H1 (cell line): ENCODE measurements around the gene TATDN2. TPM values are rescaled to one million over a fixed set of nuclear protein-coding genes. Genes with fewer than 3 reads are reported as not detected.
A peak's percentile ranks its signal among the peaks of the same experiment; 100 is the strongest.

Experiments used
- CTCF ChIA-PET: fragments of 300-600 bp; sonication (Branson Sonifier 250); formaldehyde crosslinking; loops from one replicate; lab custom pipeline; 2021; ENCODE audit not compliant: partially characterized antibody; lab: Charles Lee
- POLR2A ChIA-PET: fragments of 300-600 bp; sonication (Branson Sonifier 250); formaldehyde crosslinking; loops from one replicate; lab custom pipeline; 2021; ENCODE audit warnings: inconsistent platforms; ENCODE audit not compliant: partially characterized antibody; lab: Charles Lee
- DNase-seq, 2 experiments: peaks; one replicate each; pipeline versions ENCODE4 v3.0.0 to v3.0.0-alpha.2; 2010 to 2022; ENCODE audit warnings: low spot score in 2 of 2, low read depth in 1 of 2, mixed read lengths in 1 of 2
- FAIRE-seq: peaks from 2 replicates; lab custom pipeline; 2011; peaks lifted over from hg19 to GRCh38; lab: Jason Lieb, UNC
- H2AFZ ChIP-seq: 2 replicates; pipeline ENCODE4 v1.8.1; 2012; ENCODE audit warnings: low read length, inconsistent platforms
- H2AK5ac ChIP-seq: 2 replicates; pipeline ENCODE4 v1.6.1; 2013; ENCODE audit warnings: low read depth, low read length
- H2BK120ac ChIP-seq: replicated peaks from 2 replicates; pipeline ENCODE3; 2013; ENCODE audit warnings: low read depth, low read length, inconsistent platforms
- H2BK12ac ChIP-seq: 2 replicates; pipeline ENCODE4 v1.6.1; 2013; ENCODE audit warnings: low read depth, low read length
- H2BK15ac ChIP-seq: 2 replicates; pipeline ENCODE4 v1.6.1; 2013; ENCODE audit warnings: low read length
- H2BK20ac ChIP-seq: 2 replicates; pipeline ENCODE4 v1.6.1; 2013; ENCODE audit warnings: low read length
- H2BK5ac ChIP-seq: 2 replicates; pipeline ENCODE4 v1.6.1; 2013; ENCODE audit warnings: low read depth, low read length
- H3K14ac ChIP-seq: 2 replicates; pipeline ENCODE4 v1.6.1; 2013; ENCODE audit warnings: inconsistent platforms; ENCODE audit not compliant: insufficient read length
- H3K18ac ChIP-seq: 2 replicates; pipeline ENCODE4 v1.6.1; 2013; ENCODE audit warnings: low read length; ENCODE audit errors: extremely low read depth
- H3K23ac ChIP-seq: 2 replicates; pipeline ENCODE4 v1.6.1; 2013; ENCODE audit warnings: inconsistent platforms; ENCODE audit not compliant: insufficient read length
- H3K23me2 ChIP-seq: 2 replicates; pipeline ENCODE4 v1.6.1; 2013; ENCODE audit warnings: low read depth, low read length
- H3K27ac ChIP-seq: 2 replicates; pipeline ENCODE4 v1.6.1; 2011; ENCODE audit warnings: low read depth, low read length, inconsistent platforms
- H3K27me3 ChIP-seq, 4 experiments: replicated peaks in 1 of 4; 1 replicate in 1 of 4; 2 replicates in 3 of 4; pipeline versions ENCODE4 v1.6.1 to v1.8.1; 2011 to 2013; ENCODE audit warnings: low read length in 3 of 4, mild to moderate bottlenecking in 3 of 4, inconsistent platforms in 2 of 4, mixed read lengths in 2 of 4, moderate library complexity in 1 of 4; ENCODE audit not compliant: control insufficient read depth in 3 of 4, insufficient read depth in 3 of 4; ENCODE audit errors: extremely low read depth in 1 of 4
- H3K36me3 ChIP-seq, 4 experiments: 2 replicates each; pipeline versions ENCODE4 v1.6.1 to v1.8.1; 2011 to 2013; ENCODE audit warnings: mild to moderate bottlenecking in 4 of 4, low read length in 3 of 4, moderate library complexity in 2 of 4, control low read depth in 1 of 4, inconsistent platforms in 1 of 4; ENCODE audit not compliant: insufficient read depth in 4 of 4, control insufficient read depth in 2 of 4
- H3K4ac ChIP-seq: replicated peaks from 2 replicates; pipeline ENCODE3; 2013; ENCODE audit warnings: low read length, low read depth, mixed read lengths, inconsistent platforms; ENCODE audit not compliant: insufficient read length
- H3K4me1 ChIP-seq, 4 experiments: replicated peaks in 1 of 4; 1 replicate in 1 of 4; 2 replicates in 3 of 4; pipeline versions ENCODE4 v1.6.1 to v1.8.1; 2011 to 2013; ENCODE audit warnings: low read length in 3 of 4, inconsistent platforms in 2 of 4, mixed read lengths in 1 of 4; ENCODE audit not compliant: insufficient read depth in 4 of 4, control insufficient read depth in 3 of 4
- H3K4me2 ChIP-seq, 2 experiments: 2 replicates each; pipeline versions ENCODE4 v1.6.1 to v1.8.1; 2011 to 2013; ENCODE audit warnings: low read depth in 2 of 2, low read length in 2 of 2, control low read depth in 1 of 2, inconsistent platforms in 1 of 2, mild to moderate bottlenecking in 1 of 2; ENCODE audit not compliant: insufficient read depth in 1 of 2
- H3K4me3 ChIP-seq, 4 experiments: fragments of 200-600, 300-600 bp in 1 of 4; sonication (generic), shearing (Covaris generic), sonication (Bioruptor Twin) in 1 of 4; 2 replicates each; pipeline versions ENCODE4 v1.5.1 to v1.8.1; 2011 to 2016; ENCODE audit warnings: low read length in 4 of 4, low read depth in 3 of 4, control low read depth in 2 of 4, inconsistent platforms in 2 of 4, mild to moderate bottlenecking in 2 of 4, mixed read lengths in 1 of 4, moderate library complexity in 1 of 4; ENCODE audit not compliant: insufficient read depth in 2 of 4; ENCODE audit errors: extremely low read depth in 1 of 4
- H3K56ac ChIP-seq: replicated peaks from 2 replicates; pipeline ENCODE3; 2013; ENCODE audit warnings: low read depth, mild to moderate bottlenecking, mixed read lengths, low read length, inconsistent platforms; ENCODE audit not compliant: insufficient read length
- H3K79me1 ChIP-seq: 2 replicates; pipeline ENCODE4 v1.6.1; 2013; ENCODE audit warnings: low read depth, low read length, control low read depth
- H3K79me2 ChIP-seq, 2 experiments: 2 replicates each; pipeline versions ENCODE4 v1.6.1 to v1.8.1; 2012 to 2013; ENCODE audit warnings: low read length in 2 of 2, mild to moderate bottlenecking in 2 of 2, inconsistent platforms in 1 of 2; ENCODE audit not compliant: insufficient read depth in 2 of 2, control insufficient read depth in 1 of 2
- H3K9ac ChIP-seq, 4 experiments: replicated peaks in 1 of 4; 1 replicate in 1 of 4; 2 replicates in 3 of 4; pipeline versions ENCODE4 v1.6.1 to v1.8.1; 2011 to 2013; ENCODE audit warnings: low read depth in 3 of 4, low read length in 3 of 4, control low read depth in 2 of 4, mild to moderate bottlenecking in 2 of 4, moderate library complexity in 2 of 4, inconsistent platforms in 1 of 4; ENCODE audit errors: extremely low read depth in 1 of 4
- H3K9me3 ChIP-seq, 2 experiments: 2 replicates each; pipeline versions ENCODE4 v1.6.1 to v1.8.1; 2012 to 2013; ENCODE audit warnings: mild to moderate bottlenecking in 2 of 2, moderate library complexity in 2 of 2, control low read depth in 1 of 2, inconsistent platforms in 1 of 2, low read depth in 1 of 2, low read length in 1 of 2, mixed read lengths in 1 of 2; ENCODE audit not compliant: insufficient read depth in 2 of 2
- H4K20me1 ChIP-seq, 2 experiments: replicated peaks in 1 of 2; 2 replicates each; pipeline versions ENCODE3 to v1.8.1; 2011 to 2013; ENCODE audit warnings: inconsistent platforms in 2 of 2, low read length in 2 of 2, mild to moderate bottlenecking in 1 of 2; ENCODE audit not compliant: insufficient read depth in 2 of 2, control insufficient read depth in 1 of 2
- H4K5ac ChIP-seq: 2 replicates; pipeline ENCODE4 v1.6.1; 2013; ENCODE audit warnings: low read length, low read depth, mixed read lengths, inconsistent platforms; ENCODE audit not compliant: insufficient read length
- H4K8ac ChIP-seq: 2 replicates; pipeline ENCODE4 v1.8.0; 2013; ENCODE audit warnings: mild to moderate bottlenecking, moderate library complexity, low read length, inconsistent platforms; ENCODE audit not compliant: insufficient read depth; ENCODE audit errors: extremely low read depth
- H4K91ac ChIP-seq: replicated peaks from 2 replicates; pipeline ENCODE3; 2013; ENCODE audit warnings: low read length, mixed read lengths, inconsistent platforms; ENCODE audit not compliant: insufficient read length
- KDM1A ChIP-seq: fragments of 200-600, 300-600 bp; sonication (generic); IDR thresholded peaks from 2 replicates; pipeline ENCODE4 v1.7.1; 2016; ENCODE audit warnings: mild to moderate bottlenecking, low read length, borderline replicate concordance
- RXRA ChIP-seq: IDR thresholded peaks from 2 replicates; pipeline ENCODE4 v1.6.1; 2011; ENCODE audit warnings: low read depth, mild to moderate bottlenecking, low read length, moderate library complexity; ENCODE audit not compliant: insufficient read depth
- SIN3A ChIP-seq, 2 experiments: IDR thresholded peaks in 1 of 2; conservative IDR thresholded peaks in 1 of 2; 2 replicates each; pipeline ENCODE4 v1.6.1; 2011 to 2012; ENCODE audit warnings: low read length in 2 of 2, improper control_type of control experiment in 1 of 2, low read depth in 1 of 2, mild to moderate bottlenecking in 1 of 2
- SP4 ChIP-seq: IDR thresholded peaks from 2 replicates; pipeline ENCODE4 v1.6.1; 2012; ENCODE audit warnings: low read length, inconsistent platforms
- WGBS, 2 experiments: shearing (Covaris generic) in 1 of 2; methylation state at CpG; one replicate each; pipeline versions ENCODE4 v1.1.6 to v1.1.7; 2013 to 2015; ENCODE audit warnings: low lambda C conversion rate in 2 of 2, mixed read lengths in 2 of 2, inconsistent platforms in 1 of 2, low coverage in 1 of 2, missing lambda C conversion rate in 1 of 2; ENCODE audit not compliant: insufficient replicate concordance in 2 of 2, insufficient coverage in 1 of 2, insufficient read length in 1 of 2; ENCODE audit errors: extremely low coverage in 1 of 2, missing lambda C conversion rate in 1 of 2; 5-methylcytosine and 5-hydroxymethylcytosine counted together
- polyA plus RNA-seq, 7 experiments: library from polyadenylated mRNA; depleted of rRNA in 3 of 7; stranded (reverse) in 5 of 7; unstranded in 2 of 7; fragments of >200 nt in 5 of 7; fragments of 200-250 nt in 2 of 7; gene quantifications; 1 replicate in 5 of 7; 2 replicates in 1 of 7; 4 replicates in 1 of 7; pipeline versions ENCODE4 v1.2.1 to v1.2.3, GENCODE V29; 2011 to 2013; ENCODE audit warnings: missing spikeins in 2 of 7, mixed read lengths in 2 of 7
- total RNA-seq: library from RNA; stranded (reverse); fragmentation: NEBNext Ultra II Directional; extraction: Animal tissue kit (Norgen Biotek cat#: 25700); gene quantifications from 2 replicates; pipeline ENCODE4 v1.2.1, GENCODE V29; 2021

TATDN2 gene
- total and polyA plus RNA-seq, 2 of the 8 experiments (the other 6 are each of a cell fraction or from before 2014, with no cell fraction given) = 12.1 to 34.8 TPM

DNA sequence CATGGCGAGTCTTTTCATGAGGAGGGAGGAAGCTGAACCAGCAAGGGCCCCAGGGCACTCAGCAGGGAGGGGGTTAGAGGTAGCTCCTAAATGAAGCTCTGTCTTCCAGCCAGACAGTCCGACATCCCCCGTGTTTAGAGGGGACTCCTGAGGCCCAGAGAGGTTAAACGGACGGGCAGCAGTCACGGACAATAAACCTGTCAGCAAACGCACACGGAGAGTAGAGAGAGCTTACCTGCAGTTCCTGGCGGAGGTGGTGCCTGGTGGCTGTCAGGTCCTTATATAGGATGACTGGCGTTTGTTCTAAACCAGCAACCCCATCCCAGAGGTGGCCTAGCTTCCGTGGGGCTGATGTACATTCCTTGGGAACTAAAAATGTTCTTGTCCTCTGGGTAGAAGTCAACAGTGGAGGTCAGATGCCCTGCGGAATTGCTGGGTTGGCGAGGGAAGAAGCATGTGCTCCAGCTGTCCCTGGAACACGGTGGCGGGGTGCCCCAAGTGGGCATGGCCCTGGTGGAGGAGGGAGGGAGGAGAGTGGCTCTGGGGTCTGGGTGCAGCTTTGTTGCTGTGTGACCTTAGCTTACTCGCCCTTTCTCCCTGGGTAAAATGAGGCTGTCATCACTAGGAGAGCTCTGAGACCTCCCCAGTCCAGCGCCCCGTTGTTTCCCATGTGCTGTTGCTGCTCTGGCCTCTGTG lies 42.4 kb downstream of the TATDN2 start:
- Histone ChIP-seq H3K4me3 (no peak overlapping the region), H4K5ac (no peak overlapping the region), H2BK20ac (no peak overlapping the region), H3K14ac (no peak overlapping the region), H2BK120ac (no peak overlapping the region), H2AFZ (no peak overlapping the region), H3K79me2 (no peaks in the 10 kb centered on the region), H2BK15ac (no peak overlapping the region), H3K27me3 (no peaks in the 10 kb centered on the region)
- FAIRE-seq (no peak), DNase-seq (no peak)
- 88% methylated on average over 17 of the region's 18 CpGs; no CpG with 5 or more reads in 1 of the 2 experiments for WGBS, 2 experiments
- TF ChIP-seq RXRA (no peak), KDM1A (no peak), SP4 (no peak), SIN3A (conservative IDR thresholded peaks at IDR 0.05 in 1 of 2, IDR thresholded peaks at IDR 0.05 in 1 of 2; ENCODE audit: low read depth in 1 of 2, low read length in 2 of 2) (no peak)
- TF ChIP-seq, all 59 proteins: peak for 0
- Histone ChIP-seq H3K18ac (no peak overlapping the region), H3K4me1 (peaks cover 0 to 7% (median 4%) of the 10 kb centered on the region in 4 experiments; a peak in 6 of 7 replicates), H3K36me3 (peaks cover 0 to 4% (median 2%) of the 10 kb centered on the region in 4 experiments; a peak in 5 of 8 replicates), H3K23me2 (no peaks in the 10 kb centered on the region), H4K8ac (no peak overlapping the region), H3K56ac (no peak overlapping the region), H3K4me2 (no peak overlapping the region), H2AK5ac (no peak overlapping the region), H2BK5ac (no peak overlapping the region; the same call in 1 of the 2 replicates), H3K9me3 (no peaks in the 10 kb centered on the region), H3K23ac (no peak overlapping the region), H3K4ac (no peak overlapping the region), H3K27ac (no peak overlapping the region), H4K91ac (no peak overlapping the region), H3K9ac (0 out of 7 replicates have a peak overlapping the region, but pooled peaks of 1 of the 4 experiments have one; percentile 18), H3K79me1 (no peaks in the 10 kb centered on the region; the same call in 1 of the 2 replicates), H4K20me1 (peaks cover 0 to 2% of the 10 kb centered on the region in 2 experiments), H2BK12ac (no peak overlapping the region)
- POLR2A ChIA-PET = interaction anchor here (0.6 to 2.4 kb wide), 11 partner anchors 9 to 510 kb away, joined by 3 to 11 read pairs (median 4); partner anchors contain the start of genes SEC13 and VHL
- CTCF ChIA-PET = interaction anchor here (0.8 to 1.9 kb wide), 10 partner anchors 9 to 180 kb away, joined by 3 to 9 read pairs (median 6); no protein-coding TSS in a partner anchor
